Stimulated activated CD8-positive, alpha-beta memory T cell treated with anti-CD3 and anti-CD28 coated beads, Interleukin-2, amount 100 ng/mL, for 1 hour (primary cell): ENCODE results near the gene ELAVL4.

Experiments used
- DNase-seq, 2 donors: peaks; one replicate each; pipeline ENCODE4 v3.0.0-alpha.2; 2020; ENCODE audit warnings: low read depth in 2 of 2

The ELAVL4 gene

DNA sequence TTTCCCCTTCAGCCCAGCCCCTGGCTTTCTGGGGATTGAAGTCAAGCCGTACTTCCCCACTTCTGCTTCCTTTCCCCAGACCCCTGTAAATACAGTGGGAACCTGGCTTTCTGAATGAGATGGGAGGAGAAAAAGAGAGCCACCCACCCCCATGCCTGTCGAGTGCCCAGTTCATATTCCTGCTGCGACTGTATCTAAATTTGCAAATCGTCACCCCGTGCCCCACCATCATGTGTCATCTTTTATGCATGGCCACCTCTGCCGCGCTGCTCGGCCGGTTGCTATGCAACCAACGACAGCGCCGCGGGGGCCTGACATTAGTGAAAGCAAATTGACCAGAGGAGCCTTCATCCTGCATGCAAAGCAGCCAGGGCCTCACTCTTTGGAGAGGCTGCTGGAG lies 143.0 kb downstream of the ELAVL4 start:
- DNase-seq, result no peak

DNA sequence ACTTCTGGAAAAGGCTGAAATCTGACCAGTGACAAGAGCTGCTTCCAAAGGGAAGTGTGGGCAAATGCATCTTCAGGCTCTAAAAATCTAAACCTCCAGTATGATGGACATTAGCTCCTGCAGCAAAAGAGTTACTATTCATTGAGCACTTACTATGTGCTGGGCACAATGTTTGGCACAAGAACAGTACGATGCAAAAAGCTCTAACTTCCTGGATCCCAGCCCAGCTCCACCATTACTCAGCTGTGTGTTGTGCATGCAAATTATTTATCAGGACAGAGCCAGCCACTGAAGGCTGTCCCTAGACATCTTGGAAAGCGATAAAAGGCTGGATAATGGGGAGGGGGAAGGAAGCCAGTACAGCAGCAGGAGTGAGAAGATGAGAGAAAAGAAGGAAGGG lies 143.5 kb downstream of the ELAVL4 start:
- no peak for DNase-seq
